Liver (tissue), 9 donors: ENCODE measurements around the gene PHEX. TPM values are rescaled to one million over a fixed set of nuclear protein-coding genes. Genes with fewer than 3 reads are reported as not detected.

ENCODE experiments used
- DNase-seq: peaks from one replicate; pipeline ENCODE4 v3.0.0-alpha.2; 2017; ENCODE audit warnings: low spot score
- H3K27ac ChIP-seq, 2 donors: one replicate each; pipeline ENCODE4 v1.7.0; 2013; ENCODE audit warnings: inconsistent platforms in 2 of 2, low read length in 2 of 2, control low read depth in 1 of 2, low read depth in 1 of 2, mild to moderate bottlenecking in 1 of 2
- H3K27me3 ChIP-seq, 4 donors: one replicate each; pipeline versions ENCODE4 v1.6.1 to v1.7.0; 2013; ENCODE audit warnings: low read length in 3 of 4, inconsistent platforms in 1 of 4, mild to moderate bottlenecking in 1 of 4, moderate library complexity in 1 of 4; ENCODE audit not compliant: control insufficient read depth in 4 of 4, insufficient read depth in 4 of 4
- H3K36me3 ChIP-seq, 4 donors: one replicate each; pipeline versions ENCODE4 v1.6.1 to v1.7.0; 2013; ENCODE audit warnings: low read length in 3 of 4, mild to moderate bottlenecking in 3 of 4, low read depth in 1 of 4, moderate library complexity in 1 of 4; ENCODE audit not compliant: control insufficient read depth in 4 of 4, insufficient read depth in 3 of 4
- H3K4me1 ChIP-seq, 4 donors: one replicate each; pipeline versions ENCODE4 v1.6.1 to v1.7.0; 2013; ENCODE audit warnings: low read length in 3 of 4, mild to moderate bottlenecking in 3 of 4, moderate library complexity in 1 of 4; ENCODE audit not compliant: control insufficient read depth in 4 of 4, insufficient read depth in 4 of 4
- H3K4me3 ChIP-seq, 3 donors: one replicate each; pipeline versions ENCODE4 v1.6.1 to v1.7.0; 2013; ENCODE audit warnings: low read length in 3 of 3, control low read depth in 1 of 3, low read depth in 1 of 3, mild to moderate bottlenecking in 1 of 3
- H3K9ac ChIP-seq, 2 donors: one replicate each; pipeline ENCODE4 v1.7.0; 2013; ENCODE audit warnings: low read length in 2 of 2, mild to moderate bottlenecking in 2 of 2, moderate library complexity in 2 of 2, control low read depth in 1 of 2, low read depth in 1 of 2
- H3K9me3 ChIP-seq, 4 donors: one replicate each; pipeline versions ENCODE4 v1.6.1 to v1.7.0; 2013; ENCODE audit warnings: low read length in 3 of 4; ENCODE audit not compliant: control insufficient read depth in 4 of 4
- CTCF ChIP-seq: fragments of 150-350 bp; IDR thresholded peaks from 2 replicates; pipeline ENCODE4 v1.5.1; 2017; ENCODE audit warnings: improper control_type of control experiment, low read depth, low read length; ENCODE audit not compliant: missing input control
- RAD21 ChIP-seq, 2 donors: IDR thresholded peaks; 2 replicates each; pipeline ENCODE4 v1.6.1; 2016; ENCODE audit warnings: antibody characterized with exemption in 2 of 2, mild to moderate bottlenecking in 2 of 2
- REST ChIP-seq: IDR thresholded peaks from 2 replicates; pipeline ENCODE4 v1.6.1; 2016; ENCODE audit warnings: antibody characterized with exemption, mild to moderate bottlenecking
- SP1 ChIP-seq: IDR thresholded peaks from 2 replicates; pipeline ENCODE4 v1.6.1; 2018; ENCODE audit warnings: antibody characterized with exemption, mild to moderate bottlenecking
- TAF1 ChIP-seq: conservative IDR thresholded peaks from 2 replicates; pipeline ENCODE4 v1.6.1; 2016; ENCODE audit warnings: antibody characterized with exemption, mild to moderate bottlenecking
- YY1 ChIP-seq: IDR thresholded peaks from 2 replicates; pipeline ENCODE4 v1.6.1; 2016; ENCODE audit warnings: antibody characterized with exemption, mild to moderate bottlenecking
- WGBS: extraction: QIAGEN DNeasy Blood & Tissue Kit; methylation state at CpG from one replicate; pipeline ENCODE4 v1.1.7; 2013; 5-methylcytosine and 5-hydroxymethylcytosine counted together
- polyA plus RNA-seq, 2 donors: library from polyadenylated mRNA; stranded (reverse) in 1 of 2; unstranded in 1 of 2; fragments of 200-250 nt in 1 of 2; fragments of >200 nt in 1 of 2; fragmentation: Nextera tagmentation in 1 of 2; extraction: Ambion mirVana in 1 of 2; gene quantifications; one replicate each; pipeline versions ENCODE4 v1.2.1 to v1.2.3, GENCODE V29; 2013 to 2015
- total RNA-seq, 2 donors: library from RNA; depleted of rRNA; stranded (reverse); fragments of >200 nt; gene quantifications; one replicate each; pipeline ENCODE4 v1.2.3, GENCODE V29; 2014
- TF ChIP-seq, protein P1 (sequence below): IDR thresholded peaks from 2 replicates; pipeline ENCODE4 v1.6.1; 2016; ENCODE audit warnings: antibody characterized with exemption
- donor health status: healthy.
- donor health status: healthy.
- donor health status: healthy.
- donor health status: healthy.
- donor health status: healthy.

The PHEX gene
- total and polyA plus RNA-seq, 4 donors: 0.01 to 0.14 (median 0.08) TPM; not detected in 1

- no peak for TF ChIP-seq REST
- TF ChIP-seq YY1: no peak
- no peak for TF ChIP-seq TAF1
- Histone ChIP-seq H3K36me3 (no peaks in the 10 kb centered on the region), H3K27ac (no peak overlapping the region), H3K4me3 (no peak overlapping the region), H3K9me3 (no peaks in the 10 kb centered on the region), H3K27me3 (no peaks in the 10 kb centered on the region), H3K9ac (no peak overlapping the region), H3K4me1 (no peaks in the 10 kb centered on the region)
- WGBS: 91% methylated on average over 7 of the region's 7 CpGs
- no peak for DNase-seq
Observed at GRCh38 chrX:22012931-22013330, 19.2 kb upstream of the PHEX start.

DNA sequence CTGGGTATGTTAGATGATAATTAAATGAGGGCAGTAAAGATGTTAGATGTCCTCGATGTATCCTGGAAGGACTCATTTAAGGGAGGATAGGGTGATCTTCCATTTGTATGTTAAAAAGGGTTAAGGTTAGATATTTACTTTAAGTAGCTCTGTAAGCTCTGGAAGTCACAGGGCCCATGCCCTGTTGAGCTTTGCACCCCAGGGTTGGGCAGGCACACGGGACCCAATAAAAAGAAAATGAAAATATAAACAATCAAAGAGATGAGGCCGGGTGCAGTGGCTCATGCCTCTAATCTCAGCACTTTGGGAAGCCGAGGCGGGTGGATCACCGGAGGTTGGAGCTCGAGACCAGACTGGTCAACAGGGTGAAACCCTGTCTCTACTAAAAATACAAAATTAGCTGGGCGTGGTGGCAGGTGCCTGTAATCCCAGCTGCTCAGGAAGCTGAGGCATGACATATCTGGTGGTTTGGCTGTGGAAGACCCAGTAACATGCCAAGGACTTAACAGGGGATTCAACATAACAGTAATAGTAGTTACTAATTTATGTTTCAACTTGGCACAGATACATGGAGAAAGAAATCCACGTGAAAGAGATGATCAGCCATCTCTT is 16.9 kb upstream of the PHEX start:
- 79% methylated on average over 9 of the region's 9 CpGs for WGBS
- TF ChIP-seq SP1: no peak
- no peak for TF ChIP-seq CTCF
- no peak for TF ChIP-seq RAD21 (IDR thresholded peaks at IDR 0.05)
- TF ChIP-seq, protein P1, sequence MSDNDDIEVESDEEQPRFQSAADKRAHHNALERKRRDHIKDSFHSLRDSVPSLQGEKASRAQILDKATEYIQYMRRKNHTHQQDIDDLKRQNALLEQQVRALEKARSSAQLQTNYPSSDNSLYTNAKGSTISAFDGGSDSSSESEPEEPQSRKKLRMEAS: no peak
- no peak for DNase-seq

DNA sequence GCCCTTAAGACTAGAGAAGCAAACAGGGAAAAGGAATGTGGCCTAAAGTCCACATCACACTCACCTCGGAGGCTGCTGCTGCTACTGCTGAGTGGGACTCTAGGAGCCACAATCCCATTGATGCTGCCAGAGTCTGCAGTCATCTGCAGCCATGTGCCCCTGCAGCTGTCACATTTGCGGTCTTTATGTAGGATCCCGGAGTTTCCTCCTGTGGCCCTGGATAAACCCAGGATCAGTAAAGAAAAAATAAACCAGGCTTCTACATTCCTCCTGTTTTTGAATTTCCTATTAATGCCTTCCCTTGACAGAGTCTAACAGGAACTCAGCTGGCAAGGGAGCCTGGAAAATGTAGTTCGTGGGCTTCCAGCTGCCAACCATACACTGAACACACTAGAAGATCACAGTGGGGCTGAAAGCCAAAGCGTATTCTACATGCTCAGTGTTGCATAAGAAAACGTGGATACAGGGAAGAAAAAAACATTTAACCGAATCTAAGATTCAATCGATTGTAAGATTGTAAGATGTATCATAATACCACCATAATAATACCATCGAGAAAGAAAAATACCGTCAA is 10.3 kb upstream of the PHEX start:
- no peak overlapping the region for H3K4me3 ChIP-seq
- H3K9ac ChIP-seq: no peak overlapping the region
- WGBS: 89% methylated on average over 10 of the region's 10 CpGs
- H3K4me1 ChIP-seq: no peaks in the 10 kb centered on the region
- H3K9me3 ChIP-seq: peaks cover 0 to 5% (median 0%) of the 10 kb centered on the region in 4 donors
- no peak for TF ChIP-seq RAD21 (IDR thresholded peaks at IDR 0.05)
- no peaks in the 10 kb centered on the region for H3K36me3 ChIP-seq
- no peak for DNase-seq
- no peak overlapping the region for H3K27ac ChIP-seq
- H3K27me3 ChIP-seq: no peaks in the 10 kb centered on the region

More for the DNA sequence above, 16.9 kb upstream of the PHEX start:
- Histone ChIP-seq H3K36me3 (no peaks in the 10 kb centered on the region), H3K27me3 (no peaks in the 10 kb centered on the region), H3K27ac (no peak overlapping the region), H3K4me3 (no peak overlapping the region), H3K4me1 (no peaks in the 10 kb centered on the region), H3K9ac (no peak overlapping the region), H3K9me3 (no peaks in the 10 kb centered on the region)
